Measurements from ENCODE around the gene FOXP1.

Gene FOXP1

DNA sequence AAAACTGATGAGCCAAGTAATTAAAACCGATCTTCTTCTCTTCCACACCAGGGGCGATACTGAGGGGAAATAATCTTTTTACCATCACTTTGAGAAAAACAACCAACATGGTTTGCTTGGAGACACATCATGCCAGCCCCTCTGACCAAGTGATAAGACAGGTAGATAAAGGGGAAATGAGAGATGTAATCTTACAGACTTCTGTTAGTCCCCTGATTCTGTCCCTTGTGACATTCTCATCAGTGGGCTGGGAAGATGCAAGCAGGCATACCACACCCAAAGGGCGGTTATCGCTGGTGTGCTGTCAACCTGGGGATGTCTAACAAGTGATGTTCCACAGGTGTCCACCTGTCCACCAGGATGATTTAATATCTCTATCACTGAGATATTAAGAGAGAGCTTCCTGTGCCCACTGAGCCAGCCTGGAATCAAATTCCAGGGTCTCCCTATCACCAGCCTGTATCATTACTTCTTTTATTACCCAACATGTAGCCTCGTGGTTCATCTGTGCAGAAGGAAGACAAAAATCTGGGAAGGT is 315.0 kb downstream of the FOXP1 start:
- H3K9me3 ChIP-seq = no peaks in the 10 kb centered on the region
- no peaks in the 10 kb centered on the region for H3K27me3 ChIP-seq
- H3K4me1 ChIP-seq = no peaks in the 10 kb centered on the region
- H3K4me3 ChIP-seq (ENCODE audit: low read depth, low read length) = no peak overlapping the region
- TF ChIP-seq, protein P1, sequence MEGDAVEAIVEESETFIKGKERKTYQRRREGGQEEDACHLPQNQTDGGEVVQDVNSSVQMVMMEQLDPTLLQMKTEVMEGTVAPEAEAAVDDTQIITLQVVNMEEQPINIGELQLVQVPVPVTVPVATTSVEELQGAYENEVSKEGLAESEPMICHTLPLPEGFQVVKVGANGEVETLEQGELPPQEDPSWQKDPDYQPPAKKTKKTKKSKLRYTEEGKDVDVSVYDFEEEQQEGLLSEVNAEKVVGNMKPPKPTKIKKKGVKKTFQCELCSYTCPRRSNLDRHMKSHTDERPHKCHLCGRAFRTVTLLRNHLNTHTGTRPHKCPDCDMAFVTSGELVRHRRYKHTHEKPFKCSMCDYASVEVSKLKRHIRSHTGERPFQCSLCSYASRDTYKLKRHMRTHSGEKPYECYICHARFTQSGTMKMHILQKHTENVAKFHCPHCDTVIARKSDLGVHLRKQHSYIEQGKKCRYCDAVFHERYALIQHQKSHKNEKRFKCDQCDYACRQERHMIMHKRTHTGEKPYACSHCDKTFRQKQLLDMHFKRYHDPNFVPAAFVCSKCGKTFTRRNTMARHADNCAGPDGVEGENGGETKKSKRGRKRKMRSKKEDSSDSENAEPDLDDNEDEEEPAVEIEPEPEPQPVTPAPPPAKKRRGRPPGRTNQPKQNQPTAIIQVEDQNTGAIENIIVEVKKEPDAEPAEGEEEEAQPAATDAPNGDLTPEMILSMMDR (IDR thresholded peaks at IDR 0.05; ENCODE audit: low read depth, low read length) = no peak
- no peak for DNase-seq
- H3K36me3 ChIP-seq = no peaks in the 10 kb centered on the region

DNA sequence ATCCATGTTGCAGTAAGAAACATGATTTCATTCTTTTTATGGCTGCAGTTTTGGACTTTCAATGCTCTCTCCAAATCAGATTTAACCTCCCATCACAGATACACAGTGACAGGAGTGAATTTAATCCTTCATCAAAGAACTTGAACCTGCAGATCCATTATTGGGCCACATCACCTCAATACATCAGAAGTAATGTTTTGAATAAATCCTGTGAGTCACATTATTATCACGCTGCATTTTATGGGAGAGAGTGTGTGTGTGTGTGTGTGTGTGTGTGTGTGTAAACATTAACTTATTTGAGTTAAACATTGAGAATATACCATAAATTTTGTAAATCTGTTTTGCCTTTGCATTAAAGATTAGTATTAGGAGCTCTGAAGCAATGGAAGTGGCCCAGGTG is 316.7 kb downstream of the FOXP1 start:
- Histone ChIP-seq H3K27me3 (no peaks in the 10 kb centered on the region), H3K4me1 (no peaks in the 10 kb centered on the region), H3K9me3 (no peaks in the 10 kb centered on the region), H3K36me3 (no peaks in the 10 kb centered on the region), H3K4me3 (ENCODE audit: low read depth, low read length) (no peak overlapping the region)
- DNase-seq = no peak
- TF ChIP-seq, protein P1 (IDR thresholded peaks at IDR 0.05; ENCODE audit: low read depth, low read length) = no peak

DNA sequence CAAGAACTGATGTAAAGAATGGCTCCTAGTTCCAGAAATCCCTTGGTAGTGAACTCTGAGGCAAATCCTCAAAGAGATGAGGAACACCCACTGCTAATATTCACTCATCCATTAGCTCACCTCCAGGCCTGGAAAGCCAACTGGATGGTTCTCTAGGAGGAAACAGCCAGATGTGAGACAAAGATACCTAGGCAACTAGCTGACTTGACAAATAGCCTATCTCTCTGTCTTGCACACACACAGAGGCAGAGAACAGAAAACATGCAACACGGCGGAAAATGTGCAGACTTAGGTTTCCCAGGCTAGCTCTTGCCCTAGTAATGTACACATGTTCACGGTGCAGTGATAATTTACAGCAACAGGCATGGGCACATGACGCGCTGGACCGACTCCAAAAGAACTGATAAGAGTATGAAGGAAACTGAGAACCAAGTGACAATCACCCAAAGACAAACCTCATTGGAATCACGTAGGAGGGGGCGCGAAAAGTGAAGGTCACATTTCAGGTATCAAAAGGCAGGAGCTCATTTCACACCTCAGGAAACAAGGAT is 318.1 kb downstream of the FOXP1 start:
- TF ChIP-seq, protein P1 (IDR thresholded peaks at IDR 0.05; ENCODE audit: low read depth, low read length) = no peak
- DNase-seq = no peak
- Histone ChIP-seq H3K27me3 (no peaks in the 10 kb centered on the region), H3K36me3 (no peaks in the 10 kb centered on the region), H3K4me1 (no peaks in the 10 kb centered on the region), H3K4me3 (ENCODE audit: low read depth, low read length) (no peak overlapping the region), H3K9me3 (no peaks in the 10 kb centered on the region)

DNA sequence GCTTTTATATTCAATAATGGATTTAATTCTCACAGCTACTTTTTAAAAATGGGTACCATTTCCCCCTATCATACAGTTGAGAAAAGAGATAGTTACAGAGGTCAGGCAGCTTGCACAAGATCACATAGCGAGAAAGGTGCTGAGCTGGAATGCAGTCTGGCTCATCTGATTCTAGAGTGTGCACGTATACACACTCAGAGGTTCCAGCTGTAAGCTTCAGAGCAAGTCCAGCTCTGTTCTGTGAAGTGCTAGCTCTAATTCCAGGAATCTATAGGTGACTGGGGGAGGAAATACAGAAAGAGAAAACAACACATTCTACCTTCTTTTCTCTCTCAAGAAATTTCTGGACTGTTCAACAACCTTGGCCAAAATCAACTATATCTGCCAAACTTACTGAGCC is 318.7 kb downstream of the FOXP1 start:
- DNase-seq = no peak
- H3K4me3 ChIP-seq (ENCODE audit: low read depth, low read length) = no peak overlapping the region
- no peaks in the 10 kb centered on the region for H3K9me3 ChIP-seq
- H3K27me3 ChIP-seq = no peaks in the 10 kb centered on the region
- TF ChIP-seq, protein P1 (IDR thresholded peaks at IDR 0.05; ENCODE audit: low read depth, low read length) = no peak
- H3K4me1 ChIP-seq = no peaks in the 10 kb centered on the region
- no peaks in the 10 kb centered on the region for H3K36me3 ChIP-seq

DNA sequence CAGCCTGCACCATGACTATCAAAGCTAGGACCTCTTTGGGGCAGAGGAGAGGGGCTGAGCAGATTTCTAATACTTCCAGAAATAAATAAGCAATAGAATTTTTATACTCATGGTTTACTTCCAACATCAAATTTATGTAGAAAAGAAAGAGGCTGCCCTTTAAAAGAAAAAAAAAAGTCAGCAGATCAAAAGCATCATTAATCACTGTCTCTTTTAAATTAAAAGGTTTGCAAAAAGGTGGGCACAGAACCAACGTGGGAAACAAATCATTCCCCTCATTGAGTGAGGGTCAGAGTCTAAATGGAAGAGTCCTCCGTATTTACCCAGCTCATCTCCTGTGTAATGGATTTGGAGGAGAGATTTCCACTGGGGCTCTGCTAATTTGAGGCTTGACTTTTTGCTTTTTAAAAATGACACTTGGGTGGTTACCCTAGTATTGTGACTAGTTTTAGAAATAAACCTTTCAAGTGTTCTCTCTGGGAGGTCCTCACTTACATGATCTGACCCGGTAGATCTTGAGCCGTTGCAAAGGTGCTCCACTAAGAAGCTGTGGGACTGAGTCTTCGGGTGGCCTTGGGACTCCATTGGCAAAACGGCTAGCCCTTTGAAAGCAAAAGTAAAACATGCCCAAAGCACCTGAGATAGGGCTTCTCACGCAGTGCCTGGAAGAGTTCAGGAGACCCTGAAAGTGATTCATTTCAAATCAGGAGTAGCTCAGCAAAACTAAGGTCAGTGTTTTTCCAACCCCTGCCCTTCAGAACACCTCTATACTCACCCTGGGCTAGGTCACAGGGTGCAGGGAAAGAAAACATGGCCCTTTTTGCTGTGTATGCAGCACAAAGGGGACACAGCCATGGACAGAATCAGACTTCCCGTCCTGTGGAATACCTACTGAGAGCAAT is 320.9 kb downstream of the FOXP1 start:
- H3K36me3 ChIP-seq = no peaks in the 10 kb centered on the region
- H3K27me3 ChIP-seq = no peaks in the 10 kb centered on the region
- no peak overlapping the region for H3K4me3 ChIP-seq (ENCODE audit: low read depth, low read length)
- H3K9me3 ChIP-seq = no peaks in the 10 kb centered on the region
- TF ChIP-seq, protein P1 (IDR thresholded peaks at IDR 0.05; ENCODE audit: low read depth, low read length) = no peak
- H3K4me1 ChIP-seq = no peaks in the 10 kb centered on the region
- no peak for DNase-seq

DNA sequence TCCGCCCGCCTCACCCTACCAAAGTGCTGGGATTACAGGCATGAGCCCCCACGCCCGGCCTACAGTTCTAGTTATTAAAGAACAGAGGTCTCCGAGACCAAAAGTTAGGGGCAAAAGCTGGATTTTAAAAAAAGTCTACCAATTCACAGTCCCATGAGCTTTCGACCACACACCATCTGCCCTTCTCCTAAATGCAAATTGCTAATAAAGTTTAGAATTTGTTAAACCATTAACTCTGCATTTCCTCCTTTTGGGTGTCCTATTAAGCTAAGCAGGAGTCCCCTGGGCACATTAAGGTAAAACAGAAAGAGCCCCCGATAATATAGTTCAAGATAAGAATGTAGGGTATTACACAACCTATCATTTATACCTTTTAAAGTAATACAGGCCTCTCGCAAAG is 322.7 kb downstream of the FOXP1 start:
- Histone ChIP-seq H3K27me3 (no peaks in the 10 kb centered on the region), H3K36me3 (no peaks in the 10 kb centered on the region), H3K4me1 (no peaks in the 10 kb centered on the region), H3K9me3 (no peaks in the 10 kb centered on the region), H3K4me3 (ENCODE audit: low read depth, low read length) (no peak overlapping the region)
- no peak for DNase-seq
- TF ChIP-seq, protein P1 (IDR thresholded peaks at IDR 0.05; ENCODE audit: low read depth, low read length) = no peak

Data from BE2C (cell line).